Peyer's patch (tissue), 4 donors: ENCODE data around the gene GCLC. TPM values are rescaled to one million over a fixed set of nuclear protein-coding genes. Genes with fewer than 3 reads are reported as not detected.

Source experiments
- DNase-seq, 3 donors: peaks; one replicate each; pipeline ENCODE4 v3.0.0-alpha.2; 2017 to 2019
- H3K27ac ChIP-seq, 4 donors: fragments of 200-600 bp; sonication (generic); one replicate each; pipeline ENCODE4 v1.5.1; 2016 to 2019
- H3K27me3 ChIP-seq, 2 donors: fragments of 200-600 bp; sonication (generic); one replicate each; pipeline ENCODE4 v1.5.1; 2019
- H3K36me3 ChIP-seq, 3 donors: fragments of 200-600 bp; sonication (generic); one replicate each; pipeline ENCODE4 v1.5.1; 2016 to 2019
- H3K4me1 ChIP-seq, 4 donors: fragments of 200-600 bp; sonication (generic); one replicate each; pipeline ENCODE4 v1.5.1; 2016 to 2019
- H3K4me3 ChIP-seq, 4 donors: fragments of 200-600 bp; sonication (generic); 1 replicate in 3 of 4; 2 replicates in 1 of 4; pipeline ENCODE4 v1.5.1; 2016 to 2019; ENCODE audit warnings: mild to moderate bottlenecking in 1 of 4
- H3K9me3 ChIP-seq, 4 donors: fragments of 200-600 bp; sonication (generic); one replicate each; pipeline ENCODE4 v1.5.1; 2016 to 2019; ENCODE audit warnings: mild to moderate bottlenecking in 1 of 4
- POLR2A ChIP-seq, 2 donors: fragments of 450-650 bp; IDR thresholded peaks; one replicate each; pipeline ENCODE4 v1.5.1; 2017; ENCODE audit warnings: antibody characterized with exemption in 2 of 2, mild to moderate bottlenecking in 2 of 2, moderate library complexity in 2 of 2
- total RNA-seq, 4 donors: library from RNA; depleted of rRNA; stranded (reverse); fragments of >200 nt; gene quantifications; one replicate each; pipeline ENCODE4 v1.1.0, GENCODE V29; 2016
- TF ChIP-seq, protein P1 (sequence below), 6 experiments: fragments of 450-650 bp in 4 of 6; fragments of 200-600 bp in 2 of 6; sonication (generic) in 1 of 6; IDR thresholded peaks; one replicate each; pipeline ENCODE4 v1.5.1; 2017 to 2019; ENCODE audit warnings: antibody characterized with exemption in 6 of 6, mild to moderate bottlenecking in 3 of 6, moderate library complexity in 1 of 6

Gene GCLC
- total RNA-seq, 4 donors from 2014 or later, result 77.5 to 143 (median 126) TPM

DNA sequence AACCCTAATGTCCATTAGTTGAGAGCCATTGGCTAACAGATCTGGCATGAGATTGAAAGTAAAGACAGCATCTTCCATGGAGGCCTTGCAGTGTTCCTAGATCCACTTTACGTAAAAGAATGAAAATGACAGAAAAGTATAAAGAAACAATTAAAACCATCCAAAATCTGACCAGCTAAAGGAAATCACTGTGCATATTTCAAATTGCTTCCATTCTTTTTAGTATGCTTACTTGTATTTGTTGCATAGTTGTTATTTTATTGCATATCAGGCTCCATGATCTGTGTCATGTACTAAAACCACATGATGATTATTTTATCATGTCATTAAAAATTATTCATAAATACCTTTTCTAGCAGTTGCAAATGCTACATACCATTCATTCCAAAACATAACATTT is 67.9 kb downstream of the GCLC start:
- Histone ChIP-seq H3K27me3 (no peaks in the 10 kb centered on the region), H3K4me1 (no peaks in the 10 kb centered on the region), H3K4me3 (no peak overlapping the region), H3K36me3 (no peaks in the 10 kb centered on the region), H3K27ac (no peak overlapping the region), H3K9me3 (no peaks in the 10 kb centered on the region)
- DNase-seq, result no peak
- no peak for TF ChIP-seq POLR2A (IDR thresholded peaks at IDR 0.05)
- TF ChIP-seq, protein P1, sequence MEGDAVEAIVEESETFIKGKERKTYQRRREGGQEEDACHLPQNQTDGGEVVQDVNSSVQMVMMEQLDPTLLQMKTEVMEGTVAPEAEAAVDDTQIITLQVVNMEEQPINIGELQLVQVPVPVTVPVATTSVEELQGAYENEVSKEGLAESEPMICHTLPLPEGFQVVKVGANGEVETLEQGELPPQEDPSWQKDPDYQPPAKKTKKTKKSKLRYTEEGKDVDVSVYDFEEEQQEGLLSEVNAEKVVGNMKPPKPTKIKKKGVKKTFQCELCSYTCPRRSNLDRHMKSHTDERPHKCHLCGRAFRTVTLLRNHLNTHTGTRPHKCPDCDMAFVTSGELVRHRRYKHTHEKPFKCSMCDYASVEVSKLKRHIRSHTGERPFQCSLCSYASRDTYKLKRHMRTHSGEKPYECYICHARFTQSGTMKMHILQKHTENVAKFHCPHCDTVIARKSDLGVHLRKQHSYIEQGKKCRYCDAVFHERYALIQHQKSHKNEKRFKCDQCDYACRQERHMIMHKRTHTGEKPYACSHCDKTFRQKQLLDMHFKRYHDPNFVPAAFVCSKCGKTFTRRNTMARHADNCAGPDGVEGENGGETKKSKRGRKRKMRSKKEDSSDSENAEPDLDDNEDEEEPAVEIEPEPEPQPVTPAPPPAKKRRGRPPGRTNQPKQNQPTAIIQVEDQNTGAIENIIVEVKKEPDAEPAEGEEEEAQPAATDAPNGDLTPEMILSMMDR (IDR thresholded peaks at IDR 0.05), result no peak

DNA sequence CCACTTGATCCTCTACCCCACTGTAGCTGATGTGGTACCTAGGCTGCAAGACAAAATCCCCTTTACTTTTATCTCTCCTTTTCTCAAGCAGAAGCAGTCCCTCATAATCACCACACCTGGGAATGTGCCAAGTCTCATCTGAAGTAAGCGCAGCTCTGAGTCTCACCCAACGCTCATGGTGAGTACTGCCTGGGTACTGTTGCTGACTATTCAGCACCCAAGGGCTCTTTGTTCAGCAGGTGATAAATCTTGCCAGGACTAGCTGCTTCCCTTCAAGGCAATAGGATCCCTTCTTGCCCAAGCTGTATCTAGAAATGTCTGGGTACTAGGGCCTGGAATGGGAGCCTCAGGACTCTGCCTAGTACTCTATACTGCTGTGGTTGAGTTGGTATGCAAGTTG is 70.9 kb downstream of the GCLC start:
- no peak for DNase-seq
- no peaks in the 10 kb centered on the region for H3K4me1 ChIP-seq
- H3K27ac ChIP-seq, result no peak overlapping the region
- H3K27me3 ChIP-seq, result no peaks in the 10 kb centered on the region
- H3K4me3 ChIP-seq, result no peak overlapping the region
- TF ChIP-seq POLR2A (IDR thresholded peaks at IDR 0.05), result no peak
- TF ChIP-seq, protein P1 (IDR thresholded peaks at IDR 0.05), result no peak
- no peaks in the 10 kb centered on the region for H3K9me3 ChIP-seq
- H3K36me3 ChIP-seq, result no peaks in the 10 kb centered on the region

DNA sequence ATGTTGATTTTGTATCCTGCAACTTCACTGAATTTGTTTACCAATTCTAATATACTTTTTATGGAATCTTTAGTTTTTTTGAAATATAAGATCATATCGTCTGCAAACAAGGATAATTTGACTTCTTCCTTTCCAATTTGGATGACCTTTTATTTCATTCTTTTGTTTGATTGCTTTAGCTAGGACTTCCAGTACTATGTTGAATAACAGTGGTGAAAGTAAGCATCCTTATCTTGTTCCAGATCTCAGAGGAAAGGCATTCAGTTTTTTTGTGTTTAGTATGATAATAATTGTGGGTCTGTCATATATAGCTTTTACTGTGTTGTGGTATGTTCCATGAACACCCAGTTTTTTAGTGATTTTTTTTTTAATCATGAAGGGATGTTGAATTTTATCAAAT is 75.7 kb downstream of the GCLC start:
- Histone ChIP-seq H3K9me3 (no peaks in the 10 kb centered on the region), H3K27me3 (no peaks in the 10 kb centered on the region), H3K4me3 (no peak overlapping the region), H3K27ac (no peak overlapping the region), H3K36me3 (no peaks in the 10 kb centered on the region), H3K4me1 (no peaks in the 10 kb centered on the region)
- DNase-seq, result no peak
- TF ChIP-seq POLR2A (IDR thresholded peaks at IDR 0.05), result no peak
- TF ChIP-seq, protein P1 (IDR thresholded peaks at IDR 0.05), result no peak

DNA sequence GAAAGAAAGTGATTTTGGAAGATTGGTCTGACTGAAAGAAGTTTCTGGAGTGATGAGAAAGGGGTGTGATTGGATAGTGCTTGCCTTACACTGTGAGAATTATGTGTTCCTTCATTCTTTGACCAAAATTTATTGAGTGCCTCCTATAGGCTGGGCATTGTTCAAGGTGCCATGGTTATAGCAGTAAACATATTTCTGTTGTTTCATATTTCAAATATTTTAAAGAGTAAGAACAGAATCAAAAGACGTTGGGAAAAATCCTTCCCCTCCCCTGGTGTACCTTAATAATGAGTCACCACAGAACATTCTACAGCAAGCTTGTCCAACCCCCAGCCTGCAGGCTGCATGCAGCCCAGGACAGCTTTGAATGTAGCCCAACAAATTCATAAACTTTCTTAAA is 78.6 kb downstream of the GCLC start:
- no peak for DNase-seq
- H3K9me3 ChIP-seq, result no peaks in the 10 kb centered on the region
- no peaks in the 10 kb centered on the region for H3K27me3 ChIP-seq
- no peaks in the 10 kb centered on the region for H3K36me3 ChIP-seq
- peaks cover 0 to 7% (median 0%) of the 10 kb centered on the region in 4 donors for H3K4me1 ChIP-seq
- no peak overlapping the region for H3K4me3 ChIP-seq
- TF ChIP-seq, protein P1 (IDR thresholded peaks at IDR 0.05), result no peak
- TF ChIP-seq POLR2A (IDR thresholded peaks at IDR 0.05), result no peak
- H3K27ac ChIP-seq, result no peak overlapping the region

DNA sequence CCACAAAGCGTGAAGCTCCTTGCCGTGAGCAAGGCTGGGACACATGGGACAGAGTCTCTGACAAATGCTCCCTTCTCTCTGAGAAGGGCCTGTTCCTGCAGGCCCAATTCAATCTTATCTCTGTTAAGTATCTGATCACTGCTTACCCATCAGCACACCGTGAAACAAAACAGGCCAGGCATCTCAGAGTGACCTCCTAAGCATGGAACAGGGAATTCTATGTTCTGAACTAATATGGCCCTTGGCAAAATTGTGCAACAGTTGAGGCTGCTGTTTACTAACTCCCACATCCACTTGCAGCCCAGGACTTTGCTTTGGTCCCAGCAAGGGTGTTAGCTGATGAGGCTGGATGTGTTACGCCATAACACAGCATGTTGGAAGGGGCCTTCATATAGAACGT is 79.2 kb downstream of the GCLC start:
- no peaks in the 10 kb centered on the region for H3K27me3 ChIP-seq
- H3K9me3 ChIP-seq, result no peaks in the 10 kb centered on the region
- TF ChIP-seq POLR2A (IDR thresholded peaks at IDR 0.05), result no peak
- TF ChIP-seq, protein P1 (IDR thresholded peaks at IDR 0.05), result no peak
- no peaks in the 10 kb centered on the region for H3K36me3 ChIP-seq
- peak overlapping the region in 1 of 4 donors; percentile 1 for H3K27ac ChIP-seq
- no peak for DNase-seq
- H3K4me1 ChIP-seq, result peaks cover 0 to 7% (median 0%) of the 10 kb centered on the region in 4 donors
- no peak overlapping the region for H3K4me3 ChIP-seq

DNA sequence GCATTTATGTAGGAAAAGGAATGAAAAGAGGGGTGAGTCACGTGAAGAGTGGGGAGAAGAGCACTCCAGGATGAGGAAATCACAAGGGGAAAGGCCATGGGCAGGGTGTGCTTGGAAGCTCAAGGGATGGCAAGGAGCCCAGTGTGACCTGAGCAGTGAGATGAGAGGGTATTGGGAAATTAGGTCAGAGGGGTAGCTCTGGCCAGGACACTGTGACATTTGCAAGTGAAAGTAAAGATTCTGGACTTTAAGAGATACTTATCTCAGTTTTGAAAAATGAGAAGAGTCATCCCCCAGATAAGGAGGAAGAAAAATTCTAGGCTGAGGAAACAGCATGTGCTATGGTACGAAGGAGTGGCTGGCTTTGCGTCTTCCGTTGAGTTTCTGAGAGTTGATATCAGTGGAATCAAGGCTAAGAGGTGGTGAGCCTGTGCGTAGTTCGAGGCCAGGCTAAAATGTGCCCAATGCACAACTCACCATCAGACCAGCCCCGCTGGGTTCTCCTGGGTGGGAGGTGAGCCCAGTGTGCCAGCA is 79.9 kb downstream of the GCLC start:
- Histone ChIP-seq H3K27me3 (no peaks in the 10 kb centered on the region), H3K4me1 (peaks cover 0 to 7% (median 0%) of the 10 kb centered on the region in 4 donors), H3K9me3 (no peaks in the 10 kb centered on the region), H3K27ac (peak overlapping the region in 1 of 4 donors; percentile 1), H3K36me3 (no peaks in the 10 kb centered on the region), H3K4me3 (no peak overlapping the region)
- no peak for DNase-seq
- TF ChIP-seq POLR2A (IDR thresholded peaks at IDR 0.05), result no peak
- TF ChIP-seq, protein P1 (IDR thresholded peaks at IDR 0.05), result no peak
